Measurements from ENCODE around the gene PDAP1.
"Not testable (repeated sequence)": the region's sequence is repeated elsewhere in the genome, so short reads cannot be mapped to it uniquely, and the experiment has no call there.

Gene PDAP1

GRCh38 chr7:99374111-99375064 lies 34.0 kb downstream of the PDAP1 start, which contains the start of gene ARPC1B:
TSS of gene ARPC1B (plus strand) at chr7:99374730. CDS start at chr7:99385715, 10,985 bp downstream.
- no peak for DNase-seq

GRCh38 chr7:99373091-99374066 lies 35.0 kb downstream of the PDAP1 start:
- DNase-seq, result no peak

GRCh38 chr7:99372275-99373090 lies 35.9 kb downstream of the PDAP1 start:
- DNase-seq, result no peak

- no peak for DNase-seq
Measured at GRCh38 chr7:99371376-99371920, 36.9 kb downstream of the PDAP1 start.

DNA sequence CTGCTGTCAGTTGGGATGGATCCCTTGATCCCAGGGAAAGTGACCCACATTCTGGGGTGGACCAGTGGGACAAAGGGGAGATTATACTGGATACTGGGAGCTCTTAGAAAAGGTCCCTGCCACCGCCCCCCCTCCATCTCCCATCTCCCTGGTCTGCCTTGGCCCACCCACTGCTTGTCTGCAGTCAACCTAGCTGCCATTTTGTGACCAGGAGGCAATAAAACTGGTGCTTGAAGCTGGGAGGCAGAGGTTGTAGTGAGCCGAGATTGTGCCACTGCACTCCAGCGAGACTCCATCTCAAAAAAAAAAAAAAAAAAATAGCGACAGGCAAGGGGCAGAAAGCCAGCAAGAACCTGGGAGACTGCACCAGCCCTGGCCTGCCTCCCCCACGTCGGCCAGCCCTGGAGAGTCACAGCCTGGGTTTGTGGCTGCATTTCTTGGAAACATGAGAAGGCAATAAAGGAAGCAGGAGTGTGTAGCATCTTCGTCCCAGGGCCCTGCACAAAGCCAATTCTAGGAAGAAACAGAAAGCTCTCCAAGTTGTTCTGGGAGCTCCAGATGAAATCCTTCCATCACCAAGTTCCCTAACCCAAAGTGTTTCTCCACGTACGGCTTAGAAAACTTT lies 38.5 kb downstream of the PDAP1 start:
- DNase-seq, result no peak

GRCh38 chr7:99368750-99369389 lies 39.5 kb downstream of the PDAP1 start:
- no peak for DNase-seq

DNA sequence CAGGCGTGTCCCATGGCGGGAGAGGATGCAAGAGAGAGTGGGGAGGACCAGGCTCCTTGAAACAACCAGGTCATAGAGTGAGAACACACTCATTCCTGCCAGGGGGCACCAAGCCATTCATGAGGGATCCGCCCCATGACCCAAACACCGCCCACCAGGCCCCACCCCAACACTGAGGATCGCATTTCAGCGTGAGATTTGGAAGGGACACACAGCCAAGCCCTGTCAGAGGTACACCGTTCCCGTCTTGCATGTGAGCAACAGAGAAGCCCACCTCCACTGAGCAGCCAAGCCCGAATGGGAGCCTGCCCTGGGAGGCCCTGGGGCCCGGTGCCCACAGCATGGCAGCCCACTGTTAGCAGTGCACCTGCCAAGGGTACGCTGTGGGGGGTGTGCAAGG lies 41.8 kb downstream of the PDAP1 start:
- DNase-seq, result no peak

DNA sequence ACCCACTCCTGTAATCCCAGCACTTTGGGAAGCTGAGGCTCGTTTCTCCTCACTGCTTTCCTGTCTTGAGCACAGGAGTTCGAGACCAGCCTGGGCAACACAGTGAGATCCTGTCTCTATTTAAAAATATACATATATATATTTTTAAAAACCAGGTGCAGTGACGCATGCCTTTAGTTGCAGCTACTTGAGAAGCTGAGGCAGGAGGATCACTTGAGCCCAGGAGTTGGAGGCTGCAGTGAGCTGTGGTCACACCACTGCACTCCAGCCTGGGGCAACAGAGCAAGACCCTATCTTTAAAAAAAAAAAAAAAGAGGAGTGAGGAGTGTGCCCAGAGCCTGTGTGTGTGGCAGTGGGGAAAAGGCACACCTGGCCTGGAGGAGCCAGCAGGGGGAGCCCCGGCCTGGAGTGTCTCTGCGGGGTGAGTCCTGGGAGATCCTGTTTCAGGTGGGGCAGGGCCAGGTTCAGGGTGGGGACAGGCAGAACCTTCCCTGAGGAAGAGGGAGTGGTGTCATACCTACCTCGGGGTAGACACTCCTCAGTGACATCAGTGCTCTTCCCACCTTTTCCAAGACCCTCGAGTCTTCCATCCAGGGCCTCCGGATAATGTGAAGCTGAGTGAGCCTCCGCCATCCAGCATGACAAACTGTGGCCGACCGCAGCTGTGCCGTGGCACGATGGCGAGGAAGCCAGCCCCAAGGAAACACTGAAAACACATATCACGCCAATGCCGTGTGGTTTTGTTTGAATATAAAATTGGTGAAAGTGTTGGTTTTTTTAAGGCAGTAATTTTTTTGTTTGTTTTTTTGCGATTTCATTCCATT lies 42.9 kb downstream of the PDAP1 start:
- no peak for DNase-seq

DNA sequence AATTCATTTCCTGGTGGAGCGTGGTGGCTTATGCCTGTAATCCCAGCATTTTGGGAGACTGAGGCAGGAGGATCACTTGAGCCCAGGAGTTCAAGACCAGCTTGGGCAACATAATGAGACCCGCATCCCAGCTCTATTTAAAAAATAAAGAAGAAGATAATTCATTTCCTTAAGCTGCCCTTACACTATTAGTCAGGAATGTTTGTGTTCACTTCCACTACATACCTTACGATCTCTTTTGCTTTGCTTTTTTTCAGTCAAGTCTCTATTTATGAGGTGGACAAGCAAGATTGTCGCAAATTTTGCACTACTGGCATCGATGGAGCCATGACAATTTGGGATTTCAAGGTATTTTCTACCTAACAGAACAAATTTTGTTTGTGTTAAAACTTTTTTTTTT lies 45.1 kb downstream of the PDAP1 start:
- DNase-seq, result no peak

- DNase-seq, result no peak
Measured at GRCh38 chr7:99362801-99363200, 45.6 kb downstream of the PDAP1 start.

DNA sequence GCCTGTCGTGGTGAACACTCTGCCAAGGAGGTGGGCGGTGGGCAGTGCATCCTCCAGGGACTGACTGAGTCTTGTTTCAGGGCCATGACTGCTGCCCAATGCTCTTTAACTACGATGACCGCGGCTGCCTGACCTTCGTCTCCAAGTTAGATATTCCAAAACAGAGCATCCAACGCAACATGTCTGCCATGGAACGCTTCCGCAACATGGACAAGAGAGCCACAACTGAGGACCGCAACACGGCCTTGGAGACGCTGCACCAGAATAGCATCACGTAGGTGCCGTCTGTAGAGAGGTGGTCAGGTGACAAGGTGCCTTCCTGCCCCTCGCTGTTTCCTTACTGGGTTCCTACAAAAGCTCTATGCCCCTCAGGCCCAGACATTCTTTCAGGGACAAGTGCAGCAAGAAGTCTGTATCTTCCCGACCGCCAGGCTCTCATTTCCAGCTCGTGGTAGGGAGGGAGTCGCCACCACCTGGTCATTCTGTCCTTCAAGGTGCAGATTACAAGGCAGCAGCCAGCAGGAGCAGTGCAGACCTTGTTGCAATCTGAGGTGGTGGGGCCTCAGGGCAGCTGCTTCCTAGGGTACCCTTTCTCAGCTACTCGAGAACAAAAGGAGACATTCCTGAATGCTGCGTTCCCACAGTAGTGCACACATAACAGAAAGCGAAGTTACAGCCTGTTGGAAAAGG lies 48.8 kb downstream of the PDAP1 start:
- no peak for DNase-seq

GRCh38 chr7:99358521-99358920 lies 49.9 kb downstream of the PDAP1 start:
- not testable (repeated sequence) for DNase-seq

GRCh38 chr7:99357701-99358490 lies 50.5 kb downstream of the PDAP1 start:
- no peak for DNase-seq

- no peak for DNase-seq
Measured at GRCh38 chr7:99355098-99355497, 53.3 kb downstream of the PDAP1 start.

DNA sequence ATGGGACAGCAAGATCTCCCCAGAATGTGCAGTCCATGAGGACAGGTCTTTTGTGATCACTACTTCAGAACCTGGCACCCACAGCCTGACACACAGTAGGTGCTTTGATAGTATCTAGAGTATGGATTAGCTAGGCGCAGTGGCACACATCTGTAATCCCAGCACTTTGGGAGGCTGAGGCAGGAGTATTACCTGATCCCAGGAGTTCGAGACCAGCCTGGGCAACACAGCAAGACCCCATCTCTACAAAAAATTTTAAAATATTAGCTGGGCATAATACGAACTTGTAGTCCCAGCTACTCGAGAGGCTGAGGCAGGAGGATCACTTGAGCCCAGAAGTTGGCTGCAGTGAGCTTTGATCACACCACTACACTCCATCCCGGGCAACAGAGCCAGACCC lies 56.1 kb downstream of the PDAP1 start:
- DNase-seq, result no peak

DNA sequence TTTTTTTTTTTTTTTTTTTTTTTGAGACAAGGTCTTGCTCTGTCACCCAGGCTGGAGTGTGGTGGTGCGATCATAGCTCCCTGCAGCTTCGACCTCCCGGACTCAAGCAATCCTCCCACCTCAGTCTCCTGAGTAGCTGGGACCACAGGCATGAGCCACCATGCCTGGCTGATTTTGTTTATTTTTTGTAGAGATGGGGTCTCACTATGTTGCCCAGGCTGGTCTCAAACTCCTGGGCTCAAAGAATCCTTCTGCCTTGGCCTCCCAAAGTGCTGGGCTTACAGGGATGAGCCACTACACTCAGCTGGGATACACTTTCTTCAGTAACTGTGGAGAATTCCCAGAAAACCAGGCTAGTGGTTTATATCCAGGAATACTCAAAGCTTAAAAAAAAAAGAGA lies 57.8 kb downstream of the PDAP1 start:
- not testable (repeated sequence) for DNase-seq

Measured in NCI-H510A treated with DMSO at 0.1 percent for 48 hours (cell line).